ENCODE measurements around the gene PACRG. TPM values are rescaled to one million over a fixed set of nuclear protein-coding genes. Genes with fewer than 3 reads are reported as not detected.

Gene PACRG
- polyA plus RNA-seq, 12 donors = 1.5 to 4.3 (median 2.0) TPM; not detected in 2

DNA sequence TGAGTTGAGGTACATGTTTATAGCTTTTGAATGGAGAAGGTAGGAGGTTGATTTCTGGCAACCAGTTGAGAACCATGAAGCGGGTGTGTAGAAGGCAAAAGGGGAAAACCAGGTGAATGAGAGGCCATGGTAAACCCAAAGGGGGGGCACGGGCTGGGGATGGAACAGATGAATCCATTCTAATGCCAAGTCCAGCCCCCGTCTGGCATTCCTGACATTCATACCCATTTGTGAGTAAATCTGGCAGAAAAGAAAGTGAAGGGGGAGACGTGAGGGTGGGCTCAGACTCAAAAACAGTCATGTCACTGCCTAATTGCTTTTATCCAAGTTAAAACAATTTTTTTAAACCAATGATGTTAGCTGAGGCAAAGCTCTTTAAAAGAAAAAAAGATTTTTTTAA is 513.9 kb downstream of the PACRG start:
- no peak for DNase-seq

DNA sequence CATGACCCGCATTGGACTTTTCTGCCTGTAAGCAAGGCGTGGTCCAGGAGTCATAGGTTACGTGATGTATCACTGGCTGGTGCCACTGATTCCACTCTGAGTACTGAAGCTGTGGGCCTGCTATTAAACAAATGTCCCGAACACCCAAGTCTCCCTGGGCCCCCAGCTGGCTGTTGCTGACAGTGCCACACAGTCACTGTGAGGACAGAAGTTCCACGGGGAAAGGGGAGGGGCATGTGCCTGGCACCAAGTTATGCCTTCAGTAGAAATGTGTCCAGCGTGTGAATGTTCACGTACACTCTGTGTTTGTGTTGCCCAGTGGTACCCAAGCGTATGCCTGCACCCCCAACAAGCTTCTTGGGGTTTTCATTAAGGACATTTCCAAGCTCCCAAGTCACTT is 515.3 kb downstream of the PACRG start:
- DNase-seq = no peak

DNA sequence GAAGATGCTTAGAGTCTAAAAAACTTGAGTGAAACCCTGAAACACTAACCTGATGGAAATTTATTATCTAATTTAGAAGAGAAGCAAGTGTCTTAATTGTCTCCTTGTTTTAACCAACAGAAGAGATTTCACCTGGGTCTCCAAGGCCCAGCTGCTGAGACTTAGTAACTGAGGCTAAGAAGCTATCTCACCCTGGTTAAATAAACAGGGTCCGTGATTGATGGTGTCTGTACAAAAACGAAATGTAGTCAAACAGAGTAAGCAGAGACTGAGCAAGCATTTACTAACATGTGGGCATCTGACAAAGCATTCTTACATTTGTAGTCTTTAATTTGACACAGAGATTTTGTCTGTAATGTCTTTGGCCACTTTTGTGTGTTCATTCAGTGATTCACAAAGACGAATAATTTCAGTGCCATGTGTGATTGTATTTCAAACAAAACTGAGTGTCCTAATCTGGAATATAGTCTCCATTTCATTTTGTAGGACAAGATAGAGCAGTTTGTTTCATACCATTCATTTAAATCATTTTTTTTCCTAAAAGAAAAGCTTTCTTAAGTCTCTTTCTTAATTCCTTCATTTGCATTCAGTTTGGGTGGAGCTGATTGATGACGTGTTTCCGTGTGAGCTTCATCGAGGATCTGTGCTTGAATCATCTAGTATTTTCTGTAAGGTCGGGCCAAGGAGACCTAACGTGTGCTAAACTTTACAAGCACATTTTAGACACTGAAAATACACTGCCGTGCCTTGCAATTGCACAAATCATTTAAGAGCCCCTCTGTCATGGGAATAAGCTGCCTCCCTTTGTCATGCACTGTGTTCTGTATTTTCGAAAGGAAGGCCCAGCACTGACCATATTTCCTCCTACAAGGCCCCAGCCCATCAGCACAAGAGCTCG is 516.2 kb downstream of the PACRG start:
- DNase-seq = no peak

DNA sequence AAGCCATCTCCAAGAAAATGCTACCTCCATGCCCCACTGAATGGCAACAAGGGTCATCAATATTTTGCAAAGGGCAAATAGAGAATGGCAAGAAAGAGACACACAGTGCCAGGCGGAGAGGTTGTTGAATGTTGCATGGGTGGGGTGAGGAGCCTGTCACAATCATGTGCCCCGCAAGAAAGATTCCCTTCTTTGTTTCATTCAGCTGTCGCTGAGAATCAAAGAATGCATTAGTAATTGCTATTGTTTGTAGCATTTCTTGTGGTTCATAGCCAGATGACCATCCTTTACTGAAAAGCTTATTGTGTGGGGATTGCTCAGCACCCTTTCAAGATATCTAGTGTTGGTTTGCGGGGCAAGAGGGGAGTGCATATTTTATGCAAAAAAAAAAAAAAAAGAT is 520.3 kb downstream of the PACRG start:
- no peak for DNase-seq

DNA sequence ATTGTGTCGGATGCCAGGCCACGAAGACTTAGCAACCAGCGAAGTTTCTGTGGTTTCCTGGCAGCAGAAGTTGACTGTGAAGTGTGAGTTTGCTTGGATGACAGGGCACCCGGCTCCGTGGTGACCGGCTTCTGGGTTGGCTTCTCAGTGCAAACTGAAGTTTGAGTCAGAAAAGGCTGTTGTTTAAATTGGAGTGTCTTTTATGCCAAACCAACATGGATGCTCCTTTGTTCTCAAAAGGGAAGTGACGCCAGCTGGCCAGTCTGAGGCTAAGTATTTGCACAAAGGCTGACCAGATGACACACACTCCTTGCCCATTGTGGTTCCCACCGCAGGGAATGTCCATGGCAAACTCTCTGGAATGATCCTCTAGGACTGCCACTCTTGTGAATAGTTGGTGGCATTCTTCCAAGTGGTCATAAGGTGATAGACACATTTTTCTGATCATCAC is 521.9 kb downstream of the PACRG start:
- DNase-seq = no peak

DNA sequence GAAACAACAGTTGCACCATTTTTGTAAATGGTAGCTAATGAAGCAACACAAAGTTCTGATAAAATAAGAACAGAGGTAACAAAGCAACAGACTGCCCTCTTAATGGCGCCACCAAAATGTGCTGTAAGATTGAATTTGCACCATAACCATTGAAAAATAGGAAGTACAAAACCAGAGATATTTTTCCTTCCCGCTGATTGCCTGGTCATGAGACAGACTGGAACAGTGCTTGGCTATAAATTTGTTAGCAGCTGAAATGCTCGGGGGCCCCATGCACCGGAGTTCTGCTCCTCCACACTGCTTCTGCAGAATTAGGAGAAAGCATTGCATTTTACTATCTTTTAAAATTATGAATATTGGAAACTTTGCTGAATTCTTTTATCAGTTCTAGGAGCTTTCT is 522.3 kb downstream of the PACRG start:
- DNase-seq = no peak

DNA sequence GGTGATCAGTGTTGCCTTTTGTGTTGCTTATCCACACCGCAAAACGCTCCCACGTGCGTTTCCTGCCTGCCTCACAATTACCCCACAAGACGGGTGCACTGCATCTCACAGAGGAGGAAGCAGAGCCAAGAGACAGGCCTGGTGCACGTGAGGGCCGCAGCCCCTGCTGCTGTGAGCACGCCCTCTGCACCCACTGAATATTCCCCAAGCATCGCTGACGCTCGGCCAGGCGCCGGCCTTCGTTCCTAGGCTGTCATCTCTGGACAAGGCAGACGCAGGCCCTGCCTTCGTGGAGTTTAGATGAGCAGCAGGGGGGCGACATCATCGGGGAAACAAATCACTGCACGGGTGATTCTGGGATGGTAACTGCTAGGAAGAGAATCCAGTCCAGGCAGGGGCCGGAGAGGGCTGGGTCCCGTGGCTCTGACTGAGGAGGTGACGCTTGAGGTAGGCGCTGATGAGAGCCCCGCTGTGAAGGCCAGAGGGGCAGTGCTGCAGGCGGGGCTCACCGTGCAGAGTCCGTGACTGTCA is 524.4 kb downstream of the PACRG start:
- no peak for DNase-seq

DNA sequence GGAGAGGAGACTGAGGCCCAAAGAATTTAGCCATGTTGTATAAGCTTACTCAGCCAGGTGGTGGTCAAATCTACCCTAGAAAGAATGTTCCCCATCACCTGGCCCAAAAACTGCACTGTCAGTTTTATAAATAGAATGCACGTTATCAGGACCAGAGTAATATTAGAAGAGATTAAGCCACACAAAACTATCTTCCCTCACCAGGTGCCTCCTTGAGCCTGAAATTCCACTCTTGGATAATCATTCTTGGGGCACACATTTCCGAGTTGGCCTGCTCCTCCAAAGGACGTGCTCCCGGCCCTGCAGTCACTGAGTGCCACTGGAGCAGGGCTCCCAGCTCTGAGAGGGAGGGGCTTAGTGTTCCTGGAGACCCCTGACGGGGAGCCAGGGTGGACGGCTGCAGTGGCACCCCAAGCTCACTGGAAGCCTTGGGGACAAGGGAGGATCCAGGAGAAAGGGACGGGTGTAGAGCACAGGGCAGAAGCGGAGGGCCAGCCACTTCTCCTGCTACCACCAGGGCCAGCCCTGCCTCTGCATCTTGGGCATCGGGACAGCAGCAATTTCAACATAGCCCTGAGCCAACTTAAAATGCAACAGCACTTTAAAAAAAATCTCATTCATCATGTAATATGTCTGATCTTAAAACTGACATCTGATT is 525.9 kb downstream of the PACRG start:
- DNase-seq = no peak

DNA sequence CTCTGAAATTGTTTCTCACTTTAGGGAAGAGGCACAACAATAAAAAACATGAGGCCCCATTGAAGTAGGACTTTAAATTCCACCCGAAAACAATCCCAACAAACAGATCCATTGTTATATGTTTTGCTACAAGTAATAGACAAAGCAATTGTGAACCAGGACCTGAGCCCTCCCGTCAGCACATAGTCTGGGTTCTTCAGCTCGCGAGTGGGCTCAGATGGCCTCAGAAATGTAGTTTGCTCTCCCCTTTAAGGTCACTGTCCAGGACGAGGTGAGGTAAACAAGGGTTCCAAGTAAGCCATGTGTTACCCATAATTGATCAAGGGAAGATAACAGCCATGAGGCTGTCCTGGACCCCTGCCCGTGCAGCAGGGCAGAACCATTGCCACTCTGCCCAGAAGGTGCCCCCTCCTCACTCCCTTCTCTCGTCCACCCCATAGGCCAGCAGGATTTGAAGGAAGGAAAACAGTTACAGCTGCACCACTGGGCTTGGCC is 526.6 kb downstream of the PACRG start:
- DNase-seq = no peak

DNA sequence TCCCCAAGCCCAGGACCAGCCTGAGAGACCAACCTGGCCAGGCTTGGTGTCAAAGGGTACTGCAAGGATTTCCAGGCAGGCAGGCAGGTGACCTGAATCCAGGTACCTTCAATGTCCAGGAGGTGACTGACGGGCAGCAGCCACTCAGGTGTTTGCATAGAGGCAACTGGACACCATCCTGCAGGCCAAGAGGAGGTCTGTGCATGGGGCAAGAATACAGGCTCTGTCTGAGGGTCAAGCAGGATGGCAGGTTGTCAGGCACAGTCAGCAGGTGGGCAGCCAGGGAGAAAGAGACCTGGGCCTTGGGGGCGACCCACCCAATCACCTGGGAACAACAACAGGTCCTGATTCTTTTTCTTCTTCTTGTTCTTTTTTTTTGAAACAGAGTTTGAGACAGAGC is 527.5 kb downstream of the PACRG start:
- DNase-seq = no peak

DNA sequence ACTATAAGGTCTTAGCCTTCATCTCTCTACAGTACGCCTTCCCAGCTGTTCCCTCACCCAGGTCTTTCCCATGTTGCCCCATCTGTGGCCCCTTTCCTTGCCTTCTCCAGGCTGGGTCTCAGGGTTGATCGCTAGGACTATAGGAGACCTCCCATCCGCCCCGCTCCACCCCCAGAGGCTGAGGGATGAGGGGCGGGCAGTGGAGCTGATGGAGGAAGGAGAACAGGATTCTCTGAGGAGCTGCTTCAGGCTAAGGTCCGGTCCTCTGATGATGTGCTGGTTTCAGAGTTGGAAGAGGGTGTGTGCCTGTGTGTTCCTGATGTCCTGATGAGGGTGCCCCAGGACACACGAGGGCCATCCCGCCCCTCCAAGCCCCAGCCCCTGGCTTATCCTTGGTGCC is 531.9 kb downstream of the PACRG start:
- no peak for DNase-seq

DNA sequence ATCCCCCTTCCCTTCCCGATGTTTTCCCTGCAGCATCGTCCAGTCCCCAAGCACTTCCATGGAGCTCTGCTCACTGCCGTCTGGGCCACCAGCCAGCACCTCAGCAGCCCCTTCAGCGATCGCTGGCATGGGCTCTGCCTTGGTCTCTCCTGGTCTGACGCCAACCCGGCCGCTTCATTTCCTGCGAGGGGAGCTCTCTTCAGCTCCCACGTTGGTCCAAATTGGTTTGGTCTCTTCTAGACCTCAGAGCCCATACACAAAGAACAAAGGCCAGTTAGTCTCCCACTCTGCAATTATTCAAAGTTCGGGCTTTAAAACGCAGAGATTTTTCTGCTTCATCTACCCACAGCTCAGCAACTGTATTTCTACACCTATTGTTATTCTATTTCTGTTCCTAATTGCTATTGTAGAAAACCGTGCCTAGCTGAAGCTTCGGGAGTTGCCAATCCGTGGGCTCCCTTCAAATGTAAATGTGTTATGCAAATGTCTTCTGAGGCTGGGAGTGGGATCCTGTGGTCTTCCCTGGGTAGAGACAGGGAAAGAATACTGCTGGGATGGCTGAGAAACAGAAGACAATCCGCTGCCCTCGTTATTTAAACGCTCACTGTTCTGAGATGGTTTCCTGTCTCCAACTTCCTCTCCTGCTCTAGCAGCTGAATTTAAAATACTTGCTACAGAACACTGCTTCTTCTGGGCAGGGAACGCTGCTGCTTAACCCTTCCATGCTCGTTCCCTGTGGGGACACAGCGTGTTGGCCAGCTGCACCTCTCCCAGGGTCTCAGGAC is 532.5 kb downstream of the PACRG start:
- peak; percentile 42 for DNase-seq

DNA sequence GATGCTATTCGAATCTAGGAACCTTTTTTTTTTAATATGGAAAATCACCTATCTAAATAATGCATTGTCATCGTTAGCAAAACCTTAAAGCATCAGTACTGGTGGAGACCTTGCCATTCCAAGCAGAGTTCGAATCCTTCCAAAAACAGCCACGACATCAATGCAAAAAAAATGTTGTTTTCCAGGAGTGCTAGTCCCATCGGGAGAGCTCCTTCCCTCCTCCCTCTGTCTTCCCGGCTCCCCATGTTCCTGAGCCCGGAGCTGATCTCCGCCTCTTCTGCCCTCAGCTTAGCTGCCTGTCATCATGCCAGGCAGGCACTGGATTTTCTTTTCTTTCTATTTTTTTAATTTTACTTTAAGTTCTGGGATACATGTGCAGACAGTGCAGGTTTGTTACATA is 533.1 kb downstream of the PACRG start:
- no peak for DNase-seq

DNA sequence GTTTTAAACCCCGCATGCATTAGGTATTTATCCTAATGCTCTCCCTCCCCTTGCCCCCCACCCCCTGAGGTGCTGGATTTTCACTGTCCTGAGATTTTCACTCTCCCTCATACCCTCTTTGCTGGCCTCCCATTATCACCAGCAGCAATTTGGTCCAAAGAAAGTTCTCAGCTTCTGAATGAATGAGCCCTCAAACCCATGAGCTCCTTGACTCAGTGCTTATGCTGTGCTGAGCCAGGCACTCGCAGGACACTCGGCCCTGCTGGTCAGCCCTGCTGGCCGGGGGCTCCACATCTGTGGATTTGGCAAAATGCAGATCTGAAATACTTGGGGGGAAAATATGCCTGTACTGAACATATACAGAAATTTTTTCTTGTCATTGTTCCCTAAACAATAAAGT is 533.6 kb downstream of the PACRG start:
- no peak for DNase-seq

DNA sequence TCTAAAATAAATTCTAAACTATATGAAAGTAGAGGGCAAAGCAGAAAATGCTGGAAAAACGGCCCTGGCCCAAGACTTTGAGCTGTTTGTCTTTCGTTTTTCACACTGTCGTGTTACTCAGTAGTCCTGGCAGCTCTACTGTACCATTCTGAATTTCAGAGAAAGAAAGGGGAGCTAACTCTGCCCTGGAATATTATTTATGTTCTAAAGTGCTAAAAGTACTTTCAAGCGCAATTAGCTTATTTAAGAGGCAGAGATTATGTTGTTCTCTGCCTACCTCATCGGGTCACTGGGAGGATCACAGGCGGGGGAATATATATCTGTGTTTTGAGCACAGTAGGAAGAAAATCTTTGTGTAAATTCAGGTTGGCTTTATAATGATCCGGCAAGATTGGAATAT is 534.3 kb downstream of the PACRG start:
- DNase-seq = no peak

DNA sequence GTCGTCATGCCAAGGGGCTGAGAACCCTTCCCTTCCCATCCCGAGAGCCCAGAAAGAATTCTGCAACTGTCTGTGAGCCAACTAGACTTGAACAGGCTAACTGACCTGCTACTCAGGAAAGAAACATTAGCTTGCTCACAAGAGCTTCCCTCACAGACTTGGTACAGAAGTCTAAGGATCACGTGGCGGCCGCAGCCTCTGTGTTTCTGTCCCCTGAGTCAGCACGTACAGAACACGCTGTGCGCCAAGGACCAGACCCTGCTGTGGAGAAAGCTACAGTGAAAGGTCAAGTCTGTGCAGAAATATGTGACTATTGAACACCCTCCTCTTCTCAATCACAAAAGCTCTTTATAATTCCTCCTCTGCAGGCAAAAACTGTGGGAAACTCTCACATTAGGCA is 535.4 kb downstream of the PACRG start:
- DNase-seq = peak; percentile 17

DNA sequence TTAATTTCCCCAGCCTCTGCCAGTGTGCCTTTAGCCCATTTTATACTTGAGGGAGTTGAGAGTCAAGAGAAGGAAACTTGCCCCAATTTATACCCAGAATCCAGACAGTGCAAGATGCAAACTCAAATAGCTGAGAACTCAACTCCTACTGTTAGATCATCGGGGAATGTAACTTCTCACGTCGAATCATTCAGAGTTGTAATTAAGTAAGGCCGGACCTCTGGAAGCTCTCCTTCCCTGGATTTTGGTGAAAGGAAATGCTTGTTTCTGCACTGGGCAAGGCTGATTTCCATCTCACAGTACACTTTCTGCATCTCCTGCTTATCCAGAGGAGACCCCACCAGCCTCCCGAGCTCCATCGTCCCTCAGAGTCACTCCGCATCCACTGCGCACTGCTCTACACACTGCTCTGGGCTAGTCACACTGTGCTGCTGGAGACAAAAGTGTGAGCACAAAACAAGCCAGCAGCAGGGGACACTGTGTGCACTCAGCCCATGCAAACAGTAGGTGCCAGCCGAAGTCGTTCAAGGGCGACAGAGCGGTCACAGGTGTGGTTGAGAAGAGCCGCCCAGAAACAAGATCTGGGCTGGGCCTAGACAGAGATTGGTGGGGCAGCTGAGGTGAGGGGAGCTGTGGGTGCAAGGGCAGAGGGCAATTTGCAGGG is 536.4 kb downstream of the PACRG start:
- no peak for DNase-seq

DNA sequence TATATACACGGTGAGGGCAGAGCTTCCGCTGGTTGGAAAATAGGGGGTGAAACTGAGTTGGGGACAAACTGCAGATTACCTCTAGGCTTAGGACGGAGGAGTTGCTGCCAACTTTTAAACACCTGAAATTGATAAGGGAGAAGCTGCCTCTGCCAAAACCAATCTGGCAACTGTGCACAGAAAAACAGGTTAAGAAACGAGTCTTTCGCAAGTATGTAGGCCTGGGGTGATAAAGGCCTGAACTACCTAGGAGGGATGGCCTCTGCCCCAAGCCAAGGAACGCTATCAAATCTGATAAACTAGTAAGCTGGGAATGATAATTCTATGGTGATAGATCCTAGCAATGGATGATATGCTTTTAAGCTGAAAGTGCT is 536.9 kb downstream of the PACRG start:
- no peak for DNase-seq

DNA sequence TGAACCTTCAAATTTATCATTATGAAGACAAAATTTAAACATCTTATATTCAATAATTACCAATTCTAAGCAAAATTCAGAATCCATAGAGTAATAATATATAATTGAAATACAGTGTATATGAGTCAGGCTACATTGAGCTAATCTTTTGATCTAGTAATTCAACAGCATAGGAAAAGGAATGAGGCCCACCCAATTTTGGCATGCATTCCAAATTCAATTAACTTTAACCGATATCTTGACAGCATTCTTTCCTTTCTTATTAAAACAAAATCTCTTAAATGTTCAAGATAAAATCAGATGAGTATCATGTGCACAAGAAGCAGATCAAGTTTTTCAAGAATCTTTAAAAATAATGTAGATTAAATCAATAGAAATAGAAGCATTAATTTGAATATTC is 553.9 kb downstream of the PACRG start:
- no peak for DNase-seq

DNA sequence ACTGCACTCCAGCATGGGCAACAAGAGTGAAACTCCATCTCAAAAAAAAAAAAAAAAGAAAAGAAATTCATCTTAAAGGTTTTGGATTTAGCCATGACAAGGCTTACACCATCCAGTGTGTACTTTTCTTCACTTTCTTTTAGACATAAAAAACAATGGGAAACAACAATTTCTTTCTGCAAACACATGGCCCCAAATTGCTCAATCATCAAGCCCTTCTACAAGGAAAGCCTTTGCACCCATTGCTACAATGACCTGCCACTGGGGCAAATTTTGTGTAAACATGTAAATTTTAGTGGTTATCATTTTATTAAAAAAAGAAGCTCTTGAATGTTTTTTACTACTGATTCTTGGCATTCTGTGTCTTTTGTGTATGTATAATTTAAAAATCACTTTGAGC is 554.9 kb downstream of the PACRG start:
- DNase-seq = no peak

DNA sequence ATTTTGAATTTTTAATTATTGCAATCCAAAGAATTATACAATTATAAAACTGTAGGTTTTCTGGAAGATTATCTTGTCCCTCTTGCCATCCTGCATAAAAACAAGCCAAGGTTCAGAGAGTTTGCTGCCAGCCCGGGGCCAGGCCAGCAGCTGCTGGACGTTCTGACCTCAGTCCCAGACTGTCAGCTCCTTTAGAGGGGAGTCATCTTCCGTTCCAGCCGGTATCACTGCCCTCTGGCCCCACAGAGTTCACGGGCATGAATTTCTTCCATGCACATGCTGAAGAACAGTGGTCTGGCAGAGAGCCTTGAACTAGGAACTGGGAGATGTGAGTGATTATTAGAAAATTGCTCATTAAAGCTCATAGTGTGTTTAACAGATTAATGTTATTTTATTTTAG is 556.4 kb downstream of the PACRG start:
- no peak for DNase-seq

DNA sequence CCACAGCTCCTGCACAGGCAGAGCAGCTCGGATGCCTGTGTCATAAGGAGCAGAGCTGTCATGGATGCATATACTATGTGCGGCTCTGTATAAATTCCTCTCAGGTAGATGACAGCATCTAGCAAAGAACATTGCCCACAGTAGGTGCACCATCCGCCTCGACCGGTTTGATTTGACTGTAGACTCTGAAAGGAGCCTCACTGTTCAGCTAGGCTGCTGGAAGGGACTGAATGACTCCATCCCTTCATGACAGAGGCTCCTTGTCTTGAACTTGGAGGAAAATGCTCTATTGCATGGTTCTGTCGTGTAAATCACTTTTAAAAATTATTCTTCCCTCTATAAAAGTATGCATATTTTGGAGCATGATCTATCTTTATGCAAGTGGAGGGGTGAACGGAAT is 557.9 kb downstream of the PACRG start:
- no peak for DNase-seq
